H1 (cell line): ENCODE results near the gene MIPEP. TPM values are rescaled to one million over a fixed set of nuclear protein-coding genes. Genes with fewer than 3 reads are reported as not detected.
"Not testable (repeated sequence)": the region's sequence is repeated elsewhere in the genome, so short reads cannot be mapped to it uniquely, and the experiment has no call there.

Source experiments
- CTCF ChIA-PET: fragments of 300-600 bp; sonication (Branson Sonifier 250); formaldehyde crosslinking; loops from one replicate; lab custom pipeline; 2021; ENCODE audit not compliant: partially characterized antibody; lab: Charles Lee
- POLR2A ChIA-PET: fragments of 300-600 bp; sonication (Branson Sonifier 250); formaldehyde crosslinking; loops from one replicate; lab custom pipeline; 2021; ENCODE audit warnings: inconsistent platforms; ENCODE audit not compliant: partially characterized antibody; lab: Charles Lee
- DNase-seq, 2 experiments: peaks; one replicate each; pipeline versions ENCODE4 v3.0.0 to v3.0.0-alpha.2; 2010 to 2022; ENCODE audit warnings: low spot score in 2 of 2, low read depth in 1 of 2, mixed read lengths in 1 of 2
- FAIRE-seq: peaks from 2 replicates; lab custom pipeline; 2011; peaks lifted over from hg19 to GRCh38; lab: Jason Lieb, UNC
- H2AFZ ChIP-seq: 2 replicates; pipeline ENCODE4 v1.8.1; 2012; ENCODE audit warnings: low read length, inconsistent platforms
- H2AK5ac ChIP-seq: 2 replicates; pipeline ENCODE4 v1.6.1; 2013; ENCODE audit warnings: low read depth, low read length
- H2BK120ac ChIP-seq: replicated peaks from 2 replicates; pipeline ENCODE3; 2013; ENCODE audit warnings: low read depth, low read length, inconsistent platforms
- H2BK12ac ChIP-seq: 2 replicates; pipeline ENCODE4 v1.6.1; 2013; ENCODE audit warnings: low read depth, low read length
- H2BK15ac ChIP-seq: 2 replicates; pipeline ENCODE4 v1.6.1; 2013; ENCODE audit warnings: low read length
- H2BK20ac ChIP-seq: 2 replicates; pipeline ENCODE4 v1.6.1; 2013; ENCODE audit warnings: low read length
- H2BK5ac ChIP-seq: 2 replicates; pipeline ENCODE4 v1.6.1; 2013; ENCODE audit warnings: low read depth, low read length
- H3K14ac ChIP-seq: 2 replicates; pipeline ENCODE4 v1.6.1; 2013; ENCODE audit warnings: inconsistent platforms; ENCODE audit not compliant: insufficient read length
- H3K18ac ChIP-seq: 2 replicates; pipeline ENCODE4 v1.6.1; 2013; ENCODE audit warnings: low read length; ENCODE audit errors: extremely low read depth
- H3K23ac ChIP-seq: 2 replicates; pipeline ENCODE4 v1.6.1; 2013; ENCODE audit warnings: inconsistent platforms; ENCODE audit not compliant: insufficient read length
- H3K23me2 ChIP-seq: 2 replicates; pipeline ENCODE4 v1.6.1; 2013; ENCODE audit warnings: low read depth, low read length
- H3K27ac ChIP-seq: 2 replicates; pipeline ENCODE4 v1.6.1; 2011; ENCODE audit warnings: low read depth, low read length, inconsistent platforms
- H3K27me3 ChIP-seq, 4 experiments: replicated peaks in 1 of 4; 1 replicate in 1 of 4; 2 replicates in 3 of 4; pipeline versions ENCODE4 v1.6.1 to v1.8.1; 2011 to 2013; ENCODE audit warnings: low read length in 3 of 4, mild to moderate bottlenecking in 3 of 4, inconsistent platforms in 2 of 4, mixed read lengths in 2 of 4, moderate library complexity in 1 of 4; ENCODE audit not compliant: control insufficient read depth in 3 of 4, insufficient read depth in 3 of 4; ENCODE audit errors: extremely low read depth in 1 of 4
- H3K36me3 ChIP-seq, 4 experiments: 2 replicates each; pipeline versions ENCODE4 v1.6.1 to v1.8.1; 2011 to 2013; ENCODE audit warnings: mild to moderate bottlenecking in 4 of 4, low read length in 3 of 4, moderate library complexity in 2 of 4, control low read depth in 1 of 4, inconsistent platforms in 1 of 4; ENCODE audit not compliant: insufficient read depth in 4 of 4, control insufficient read depth in 2 of 4
- H3K4ac ChIP-seq: replicated peaks from 2 replicates; pipeline ENCODE3; 2013; ENCODE audit warnings: low read length, low read depth, mixed read lengths, inconsistent platforms; ENCODE audit not compliant: insufficient read length
- H3K4me1 ChIP-seq, 4 experiments: replicated peaks in 1 of 4; 1 replicate in 1 of 4; 2 replicates in 3 of 4; pipeline versions ENCODE4 v1.6.1 to v1.8.1; 2011 to 2013; ENCODE audit warnings: low read length in 3 of 4, inconsistent platforms in 2 of 4, mixed read lengths in 1 of 4; ENCODE audit not compliant: insufficient read depth in 4 of 4, control insufficient read depth in 3 of 4
- H3K4me2 ChIP-seq, 2 experiments: 2 replicates each; pipeline versions ENCODE4 v1.6.1 to v1.8.1; 2011 to 2013; ENCODE audit warnings: low read depth in 2 of 2, low read length in 2 of 2, control low read depth in 1 of 2, inconsistent platforms in 1 of 2, mild to moderate bottlenecking in 1 of 2; ENCODE audit not compliant: insufficient read depth in 1 of 2
- H3K4me3 ChIP-seq, 4 experiments: fragments of 200-600, 300-600 bp in 1 of 4; sonication (generic), shearing (Covaris generic), sonication (Bioruptor Twin) in 1 of 4; 2 replicates each; pipeline versions ENCODE4 v1.5.1 to v1.8.1; 2011 to 2016; ENCODE audit warnings: low read length in 4 of 4, low read depth in 3 of 4, control low read depth in 2 of 4, inconsistent platforms in 2 of 4, mild to moderate bottlenecking in 2 of 4, mixed read lengths in 1 of 4, moderate library complexity in 1 of 4; ENCODE audit not compliant: insufficient read depth in 2 of 4; ENCODE audit errors: extremely low read depth in 1 of 4
- H3K56ac ChIP-seq: replicated peaks from 2 replicates; pipeline ENCODE3; 2013; ENCODE audit warnings: low read depth, mild to moderate bottlenecking, mixed read lengths, low read length, inconsistent platforms; ENCODE audit not compliant: insufficient read length
- H3K79me1 ChIP-seq: 2 replicates; pipeline ENCODE4 v1.6.1; 2013; ENCODE audit warnings: low read depth, low read length, control low read depth
- H3K79me2 ChIP-seq, 2 experiments: 2 replicates each; pipeline versions ENCODE4 v1.6.1 to v1.8.1; 2012 to 2013; ENCODE audit warnings: low read length in 2 of 2, mild to moderate bottlenecking in 2 of 2, inconsistent platforms in 1 of 2; ENCODE audit not compliant: insufficient read depth in 2 of 2, control insufficient read depth in 1 of 2
- H3K9ac ChIP-seq, 4 experiments: replicated peaks in 1 of 4; 1 replicate in 1 of 4; 2 replicates in 3 of 4; pipeline versions ENCODE4 v1.6.1 to v1.8.1; 2011 to 2013; ENCODE audit warnings: low read depth in 3 of 4, low read length in 3 of 4, control low read depth in 2 of 4, mild to moderate bottlenecking in 2 of 4, moderate library complexity in 2 of 4, inconsistent platforms in 1 of 4; ENCODE audit errors: extremely low read depth in 1 of 4
- H3K9me3 ChIP-seq, 2 experiments: 2 replicates each; pipeline versions ENCODE4 v1.6.1 to v1.8.1; 2012 to 2013; ENCODE audit warnings: mild to moderate bottlenecking in 2 of 2, moderate library complexity in 2 of 2, control low read depth in 1 of 2, inconsistent platforms in 1 of 2, low read depth in 1 of 2, low read length in 1 of 2, mixed read lengths in 1 of 2; ENCODE audit not compliant: insufficient read depth in 2 of 2
- H4K20me1 ChIP-seq, 2 experiments: replicated peaks in 1 of 2; 2 replicates each; pipeline versions ENCODE3 to v1.8.1; 2011 to 2013; ENCODE audit warnings: inconsistent platforms in 2 of 2, low read length in 2 of 2, mild to moderate bottlenecking in 1 of 2; ENCODE audit not compliant: insufficient read depth in 2 of 2, control insufficient read depth in 1 of 2
- H4K5ac ChIP-seq: 2 replicates; pipeline ENCODE4 v1.6.1; 2013; ENCODE audit warnings: low read length, low read depth, mixed read lengths, inconsistent platforms; ENCODE audit not compliant: insufficient read length
- H4K8ac ChIP-seq: 2 replicates; pipeline ENCODE4 v1.8.0; 2013; ENCODE audit warnings: mild to moderate bottlenecking, moderate library complexity, low read length, inconsistent platforms; ENCODE audit not compliant: insufficient read depth; ENCODE audit errors: extremely low read depth
- H4K91ac ChIP-seq: replicated peaks from 2 replicates; pipeline ENCODE3; 2013; ENCODE audit warnings: low read length, mixed read lengths, inconsistent platforms; ENCODE audit not compliant: insufficient read length
- WGBS, 2 experiments: shearing (Covaris generic) in 1 of 2; methylation state at CpG; one replicate each; pipeline versions ENCODE4 v1.1.6 to v1.1.7; 2013 to 2015; ENCODE audit warnings: low lambda C conversion rate in 2 of 2, mixed read lengths in 2 of 2, inconsistent platforms in 1 of 2, low coverage in 1 of 2, missing lambda C conversion rate in 1 of 2; ENCODE audit not compliant: insufficient replicate concordance in 2 of 2, insufficient coverage in 1 of 2, insufficient read length in 1 of 2; ENCODE audit errors: extremely low coverage in 1 of 2, missing lambda C conversion rate in 1 of 2; 5-methylcytosine and 5-hydroxymethylcytosine counted together
- polyA plus RNA-seq, 7 experiments: library from polyadenylated mRNA; depleted of rRNA in 3 of 7; stranded (reverse) in 5 of 7; unstranded in 2 of 7; fragments of >200 nt in 5 of 7; fragments of 200-250 nt in 2 of 7; gene quantifications; 1 replicate in 5 of 7; 2 replicates in 1 of 7; 4 replicates in 1 of 7; pipeline versions ENCODE4 v1.2.1 to v1.2.3, GENCODE V29; 2011 to 2013; ENCODE audit warnings: missing spikeins in 2 of 7, mixed read lengths in 2 of 7
- total RNA-seq: library from RNA; stranded (reverse); fragmentation: NEBNext Ultra II Directional; extraction: Animal tissue kit (Norgen Biotek cat#: 25700); gene quantifications from 2 replicates; pipeline ENCODE4 v1.2.1, GENCODE V29; 2021

MIPEP gene
- total and polyA plus RNA-seq, 2 of the 8 experiments (the other 6 are each of a cell fraction or from before 2014, with no cell fraction given), result 24.0 to 24.2 TPM

DNA sequence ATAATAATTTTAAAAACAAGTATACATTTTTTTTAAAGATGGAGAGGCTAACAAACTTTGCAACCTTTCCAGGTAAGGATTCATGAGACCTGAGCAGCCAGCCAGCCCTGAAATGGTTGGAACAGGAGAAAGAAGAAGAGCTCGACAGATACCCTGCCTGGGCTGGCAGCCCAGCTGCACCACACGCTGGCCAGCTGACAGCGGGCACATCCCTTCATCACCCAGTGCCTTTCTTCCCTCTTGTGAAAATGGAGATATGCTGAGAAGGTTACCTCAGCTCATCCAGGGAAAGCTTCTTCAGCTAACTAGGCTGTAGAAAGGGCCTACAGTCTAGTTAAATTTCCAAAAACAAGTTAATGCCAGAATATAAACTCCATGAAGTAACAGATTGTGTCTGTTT, 4.8 kb downstream of the MIPEP start:
- H2BK20ac ChIP-seq, H3K79me2 ChIP-seq, H3K27me3 ChIP-seq, H3K4ac ChIP-seq, H2AK5ac ChIP-seq, H3K4me1 ChIP-seq, H3K9ac ChIP-seq, H4K8ac ChIP-seq, H3K27ac ChIP-seq, H2AFZ ChIP-seq, H3K23ac ChIP-seq, H2BK5ac ChIP-seq, CTCF ChIA-PET, H3K23me2 ChIP-seq, H2BK15ac ChIP-seq, H2BK120ac ChIP-seq, H3K14ac ChIP-seq, H3K56ac ChIP-seq, FAIRE-seq, H3K18ac ChIP-seq, POLR2A ChIA-PET, H4K91ac ChIP-seq, DNase-seq, H3K4me2 ChIP-seq, H3K79me1 ChIP-seq, H3K9me3 ChIP-seq, H3K4me3 ChIP-seq, H4K5ac ChIP-seq, H2BK12ac ChIP-seq, H4K20me1 ChIP-seq: not testable (repeated sequence)
- H3K36me3 ChIP-seq, result peaks cover 0 to 12% (median 8%) of the 10 kb centered on the region in 4 experiments; a peak in 5 of 8 replicates
- 100% methylated on average over 1 of the region's 3 CpGs; no CpG with 5 or more reads in 1 of the 2 experiments for WGBS, 2 experiments
